T-cell (primary cell): ENCODE data around the gene TDRD10. TPM values are rescaled to one million over a fixed set of nuclear protein-coding genes. Genes with fewer than 3 reads are reported as not detected.
A peak's percentile ranks its signal among the peaks of the same experiment; 100 is the strongest.
"Not testable (repeated sequence)": the region's sequence is repeated elsewhere in the genome, so short reads cannot be mapped to it uniquely, and the experiment has no call there.

ENCODE experiments used
- ATAC-seq, 4 experiments: fragments of 200-7000 bp in 3 of 4; fragments of 150-1000 bp in 1 of 4; cut with Tn5 transposase; replicated peaks in 1 of 4; 1 replicate in 3 of 4; 2 replicates in 1 of 4; pipeline ENCODE4 v1.10.0; 2021; ENCODE audit warnings: moderate library complexity in 3 of 4, mild to moderate bottlenecking in 2 of 4, moderate number of reproducible peaks in 1 of 4
- CTCF ChIA-PET, 2 donors: fragments of 300-600 bp; sonication (Branson Sonifier 250); formaldehyde crosslinking; loops; one replicate each; lab custom pipeline; 2022; ENCODE audit warnings: antibody characterized with exemption in 2 of 2; lab: Charles Lee
- POLR2A ChIA-PET, 2 donors: fragments of 300-600 bp; sonication (Branson Sonifier 250); formaldehyde crosslinking; loops; one replicate each; lab custom pipeline; 2022; ENCODE audit warnings: antibody characterized with exemption in 2 of 2; lab: Charles Lee
- DNase-seq, 35 experiments: peaks; one replicate each; pipeline versions ENCODE4 v3.0.0 to v3.0.0-alpha.2; 2013 to 2023
- H3K27ac ChIP-seq: one replicate; pipeline ENCODE4 v1.5.1; 2013; ENCODE audit warnings: low read length
- H3K27me3 ChIP-seq, 2 experiments: replicated peaks in 1 of 2; 1 replicate in 1 of 2; 2 replicates in 1 of 2; pipeline versions ENCODE4 v1.6.1 to v1.7.0; 2013; ENCODE audit warnings: low read length in 1 of 2, mixed read lengths in 1 of 2; ENCODE audit not compliant: control insufficient read depth in 2 of 2, insufficient read depth in 2 of 2; ENCODE audit errors: extremely low read depth in 1 of 2
- H3K36me3 ChIP-seq, 2 donors: 1 replicate in 1 of 2; 2 replicates in 1 of 2; pipeline versions ENCODE4 v1.6.1 to v1.7.0; 2013; ENCODE audit warnings: low read length in 1 of 2; ENCODE audit not compliant: control insufficient read depth in 2 of 2, insufficient read depth in 1 of 2; ENCODE audit errors: extremely low read depth in 1 of 2
- H3K4me1 ChIP-seq, 2 experiments: 1 replicate in 1 of 2; 2 replicates in 1 of 2; pipeline versions ENCODE4 v1.6.1 to v1.7.0; 2013; ENCODE audit warnings: low read length in 2 of 2, mixed read lengths in 1 of 2; ENCODE audit not compliant: insufficient read depth in 2 of 2, control insufficient read depth in 1 of 2; ENCODE audit errors: extremely low read depth in 1 of 2
- H3K4me3 ChIP-seq, 2 donors: 1 replicate in 1 of 2; 2 replicates in 1 of 2; pipeline versions ENCODE4 v1.5.1 to v1.7.0; 2013; ENCODE audit warnings: mild to moderate bottlenecking in 2 of 2, low read length in 1 of 2, moderate library complexity in 1 of 2; ENCODE audit not compliant: control insufficient read depth in 1 of 2; ENCODE audit errors: extremely low read depth in 1 of 2
- H3K9me3 ChIP-seq: 2 replicates; pipeline ENCODE4 v1.7.0; 2013
- H3K27ac Mint-ChIP-seq, 2 donors: one replicate each; pipeline ENCODE4 v1.8.0; 2020 to 2021; ENCODE audit warnings: mild to moderate bottlenecking in 2 of 2, mixed read lengths in 2 of 2
- H3K27me3 Mint-ChIP-seq, 2 donors: one replicate each; pipeline ENCODE4 v1.8.0; 2021 to 2022; ENCODE audit warnings: mixed read lengths in 2 of 2
- H3K36me3 Mint-ChIP-seq: one replicate; pipeline ENCODE4 v1.8.0; 2021; ENCODE audit warnings: mixed read lengths
- H3K4me1 Mint-ChIP-seq, 3 donors: one replicate each; pipeline ENCODE4 v1.8.0; 2020 to 2022; ENCODE audit warnings: mixed read lengths in 3 of 3, mild to moderate bottlenecking in 1 of 3
- H3K4me3 Mint-ChIP-seq, 3 donors: one replicate each; pipeline ENCODE4 v1.8.0; 2020 to 2022; ENCODE audit warnings: mild to moderate bottlenecking in 3 of 3, mixed read lengths in 3 of 3, moderate library complexity in 3 of 3
- H3K9me3 Mint-ChIP-seq, 3 donors: one replicate each; pipeline ENCODE4 v1.8.0; 2020 to 2022; ENCODE audit warnings: mixed read lengths in 3 of 3
- WGBS: methylation state at CpG from one replicate; pipeline ENCODE4 v1.1.5; 2013; ENCODE audit warnings: missing lambda C conversion rate; ENCODE audit not compliant: insufficient coverage; 5-methylcytosine and 5-hydroxymethylcytosine counted together
- total RNA-seq, 35 experiments: library from RNA in 6 of 35; stranded (reverse) in 6 of 35; fragments of 120-200 nt in 1 of 35; gene quantifications; one replicate each; pipeline versions ENCODE4 v1.2.1 to v1.2.4 and lab custom pipeline; 2013 to 2026

The TDRD10 gene
- total RNA-seq, 5 donors from 2014 or later (not counting 1 experiment from before 2014, with no cell fraction given), result not detected

DNA sequence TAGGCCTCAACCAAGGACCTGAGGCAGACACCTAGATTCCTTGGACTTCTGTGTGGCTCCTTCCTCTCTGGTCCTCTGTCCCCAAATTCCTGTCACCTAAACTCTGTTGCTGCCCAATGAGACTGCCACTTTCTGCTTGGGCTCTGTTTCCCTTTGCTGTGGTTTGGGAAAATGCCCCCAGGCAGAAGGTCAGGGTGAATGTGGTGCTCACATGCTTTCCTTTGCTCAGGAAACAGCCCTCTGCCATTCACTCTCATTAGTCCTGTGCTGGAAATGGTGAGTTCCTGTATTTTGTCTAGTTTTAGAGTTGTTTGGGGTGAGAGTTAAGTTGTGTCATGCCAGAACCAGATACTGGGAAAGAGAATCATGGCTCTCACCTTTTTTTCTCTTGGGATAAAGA, 22.9 kb downstream of the TDRD10 start:
- H3K9me3 ChIP-seq, result no peaks in the 10 kb centered on the region
- Mint-ChIP-seq H3K9me3 (no peaks in the 10 kb centered on the region), H3K27me3 (peaks cover 0 to 14% of the 10 kb centered on the region in 2 donors), H3K4me3 (no peak overlapping the region), H3K36me3 (no peaks in the 10 kb centered on the region), H3K4me1 (no peaks in the 10 kb centered on the region), H3K27ac (peak overlapping the region in 1 of 2 donors; percentile 43)
- no peak for DNase-seq
- ChIA-PET POLR2A (no interaction called here), CTCF (interaction anchor here in 1 of 2 donors (0.6 kb wide), 1 partner anchor 68 kb away, joined by 12 read pairs; no protein-coding TSS in a partner anchor)
- no peak for ATAC-seq
- H3K27ac ChIP-seq, result no peak overlapping the region
- peaks cover 0 to 10% of the 10 kb centered on the region in 2 experiments for H3K27me3 ChIP-seq
- H3K4me3 ChIP-seq, result no peak overlapping the region
- H3K36me3 ChIP-seq, result no peaks in the 10 kb centered on the region
- H3K4me1 ChIP-seq, result no peaks in the 10 kb centered on the region

DNA sequence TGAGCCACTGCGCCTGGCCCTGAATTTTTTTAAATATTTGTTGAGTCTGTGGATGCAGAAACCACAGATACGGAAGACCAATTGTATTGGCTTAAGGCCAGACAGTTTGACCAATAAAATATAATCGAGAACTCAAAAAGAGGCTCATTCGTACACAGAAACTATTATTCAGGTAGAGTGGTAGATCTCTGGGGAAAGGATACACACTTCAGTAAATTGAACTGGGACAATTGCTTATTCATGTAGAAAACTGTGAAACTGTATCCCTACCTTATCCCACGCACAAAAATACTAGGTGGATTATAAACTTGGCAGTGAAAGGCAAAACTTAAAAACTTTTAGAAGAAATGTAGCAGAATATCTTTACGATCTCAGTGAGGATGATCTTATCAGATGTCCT, 25.2 kb downstream of the TDRD10 start:
- Histone ChIP-seq H3K27ac (no peak overlapping the region), H3K27me3 (peaks cover 0 to 15% of the 10 kb centered on the region in 2 experiments), H3K9me3 (no peaks in the 10 kb centered on the region), H3K4me1 (no peaks in the 10 kb centered on the region), H3K4me3 (no peak overlapping the region), H3K36me3 (no peaks in the 10 kb centered on the region)
- ChIA-PET CTCF (no interaction called here), POLR2A (no interaction called here)
- no peak overlapping the region for H3K4me3 Mint-ChIP-seq
- no peak overlapping the region for H3K27ac Mint-ChIP-seq
- H3K36me3 Mint-ChIP-seq, result no peaks in the 10 kb centered on the region
- 100% methylated on average over 3 of the region's 6 CpGs for WGBS
- ATAC-seq, result no peak
- no peaks in the 10 kb centered on the region for H3K9me3 Mint-ChIP-seq
- no peak for DNase-seq
- H3K4me1 Mint-ChIP-seq, result no peaks in the 10 kb centered on the region
- peaks cover 0 to 14% of the 10 kb centered on the region in 2 donors for H3K27me3 Mint-ChIP-seq

GRCh38 chr1:154529308-154529707, 27.3 kb downstream of the TDRD10 start:
- Histone ChIP-seq H3K4me3 (no peak overlapping the region), H3K36me3 (no peaks in the 10 kb centered on the region), H3K27ac (no peak overlapping the region), H3K4me1 (no peaks in the 10 kb centered on the region), H3K27me3 (peaks cover 0 to 15% of the 10 kb centered on the region in 2 experiments), H3K9me3 (no peaks in the 10 kb centered on the region)
- H3K27ac Mint-ChIP-seq, result no peak overlapping the region
- ATAC-seq (no peak), DNase-seq (no peak)
- ChIA-PET CTCF (no interaction called here), POLR2A (no interaction called here)
- no peaks in the 10 kb centered on the region for H3K4me1 Mint-ChIP-seq
- H3K27me3 Mint-ChIP-seq, result peaks cover 1 to 3% of the 10 kb centered on the region in 2 donors
- no peaks in the 10 kb centered on the region for H3K9me3 Mint-ChIP-seq
- no CpG with 5 or more reads among the region's 6 CpGs for WGBS
- no peaks in the 10 kb centered on the region for H3K36me3 Mint-ChIP-seq
- H3K4me3 Mint-ChIP-seq, result no peak overlapping the region

DNA sequence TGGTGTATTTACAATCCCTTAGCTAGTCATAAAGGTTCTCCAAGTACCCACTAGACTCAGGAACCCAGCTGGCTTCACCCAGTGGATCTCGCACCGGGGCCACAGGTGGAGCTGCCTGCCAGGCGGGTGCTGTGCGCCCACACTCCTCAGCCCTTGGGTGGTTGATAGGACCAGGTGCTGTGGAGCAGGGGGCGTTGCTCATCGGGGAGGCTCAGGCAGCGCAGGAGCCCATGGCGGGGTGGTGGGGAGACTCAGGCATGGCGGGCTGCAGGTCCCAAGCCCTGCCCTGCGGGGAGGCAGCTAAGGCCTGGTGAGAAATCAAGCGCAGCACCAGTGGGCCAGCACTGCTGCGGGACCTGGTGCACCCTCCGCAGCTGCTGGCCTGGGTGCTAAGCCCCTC, 29.9 kb downstream of the TDRD10 start:
- H3K36me3 ChIP-seq, ATAC-seq, H3K4me1 Mint-ChIP-seq, H3K4me1 ChIP-seq, H3K4me3 ChIP-seq, H3K4me3 Mint-ChIP-seq, H3K9me3 ChIP-seq, H3K27ac Mint-ChIP-seq, H3K36me3 Mint-ChIP-seq, H3K27ac ChIP-seq, POLR2A ChIA-PET, H3K9me3 Mint-ChIP-seq, CTCF ChIA-PET, DNase-seq: not testable (repeated sequence)
- WGBS, result 96% methylated on average over 12 of the region's 13 CpGs
- H3K27me3 Mint-ChIP-seq, result peaks cover 4 to 10% of the 10 kb centered on the region in 2 donors
- H3K27me3 ChIP-seq, result peaks cover 0 to 14% of the 10 kb centered on the region in 2 experiments

- ATAC-seq, result no peak
- H3K27me3 Mint-ChIP-seq, result peaks cover 4 to 10% of the 10 kb centered on the region in 2 donors
- H3K4me1 Mint-ChIP-seq, result no peaks in the 10 kb centered on the region
- POLR2A ChIA-PET, result interaction anchor here in 1 of 2 donors (0.6 kb wide), 1 partner anchor 8 kb away, joined by 9 read pairs; no protein-coding TSS in a partner anchor
- CTCF ChIA-PET, result no interaction called here
- no peaks in the 10 kb centered on the region for H3K9me3 Mint-ChIP-seq
- no peak overlapping the region for H3K4me3 ChIP-seq
- WGBS, result 85% methylated on average over 8 of the region's 11 CpGs
- no peak overlapping the region for H3K27ac Mint-ChIP-seq
- H3K9me3 ChIP-seq, result no peaks in the 10 kb centered on the region
- no peak overlapping the region for H3K27ac ChIP-seq
- no peak for DNase-seq
- H3K36me3 Mint-ChIP-seq, result no peaks in the 10 kb centered on the region
- peaks cover 0 to 14% of the 10 kb centered on the region in 2 experiments for H3K27me3 ChIP-seq
- H3K4me3 Mint-ChIP-seq, result no peak overlapping the region
- no peaks in the 10 kb centered on the region for H3K4me1 ChIP-seq
- no peaks in the 10 kb centered on the region for H3K36me3 ChIP-seq
Observed at GRCh38 chr1:154533952-154534844, 32.2 kb downstream of the TDRD10 start.

DNA sequence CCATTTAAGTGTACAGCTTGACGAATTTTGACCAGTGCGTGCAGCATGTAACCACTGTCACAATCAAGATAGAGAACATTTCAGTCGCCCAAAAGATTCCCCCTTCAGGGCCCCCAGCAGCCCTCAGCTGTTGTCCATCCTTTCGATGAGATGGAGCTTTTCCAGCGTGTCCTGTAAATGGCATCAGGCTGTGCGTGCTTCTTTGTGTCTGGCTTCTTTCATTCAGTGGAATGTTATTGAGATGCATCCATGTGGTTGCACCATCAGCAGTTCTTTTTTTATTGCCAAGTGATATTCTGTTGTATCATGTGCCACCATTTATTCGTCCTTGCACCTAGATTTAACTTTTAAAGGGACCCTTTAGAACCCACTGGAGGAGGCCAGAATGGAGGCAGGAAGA, 34.6 kb downstream of the TDRD10 start:
- WGBS, result no CpG with 5 or more reads among the region's 7 CpGs

More for the DNA sequence above, 34.6 kb downstream of the TDRD10 start:
- Mint-ChIP-seq H3K4me1 (no peaks in the 10 kb centered on the region), H3K4me3 (no peak overlapping the region), H3K9me3 (no peaks in the 10 kb centered on the region), H3K27me3 (peaks cover 12 to 13% of the 10 kb centered on the region in 2 donors), H3K36me3 (no peaks in the 10 kb centered on the region), H3K27ac (no peak overlapping the region)
- Histone ChIP-seq H3K4me1 (no peaks in the 10 kb centered on the region), H3K36me3 (no peaks in the 10 kb centered on the region), H3K27ac (no peak overlapping the region), H3K9me3 (no peaks in the 10 kb centered on the region), H3K4me3 (no peak overlapping the region), H3K27me3 (peaks cover 0 to 19% of the 10 kb centered on the region in 2 experiments)
- ATAC-seq (no peak), DNase-seq (no peak)
- POLR2A ChIA-PET, result interaction anchor here in 1 of 2 donors (0.6 kb wide), 1 partner anchor 367 kb away, joined by 4 read pairs; no protein-coding TSS in a partner anchor
- CTCF ChIA-PET, result interaction anchor here in 1 of 2 donors (0.6 kb wide), 1 partner anchor 120 kb away, joined by 3 read pairs; no protein-coding TSS in a partner anchor
